Measurements from ENCODE around the gene XPNPEP1. TPM values are rescaled to one million over a fixed set of nuclear protein-coding genes. Genes with fewer than 3 reads are reported as not detected.

The XPNPEP1 gene
- total RNA-seq (2013) = 53.2 TPM
- polyA plus RNA-seq (10 to 100 TPM; 32.1 to 62.1 (median 38.4) TPM), polyA minus RNA-seq (95.5 and 125 TPM in 2 replicates), total RNA-seq (15.3 to 81.7 (median 61.9) reads per million in 11 experiments)

DNA sequence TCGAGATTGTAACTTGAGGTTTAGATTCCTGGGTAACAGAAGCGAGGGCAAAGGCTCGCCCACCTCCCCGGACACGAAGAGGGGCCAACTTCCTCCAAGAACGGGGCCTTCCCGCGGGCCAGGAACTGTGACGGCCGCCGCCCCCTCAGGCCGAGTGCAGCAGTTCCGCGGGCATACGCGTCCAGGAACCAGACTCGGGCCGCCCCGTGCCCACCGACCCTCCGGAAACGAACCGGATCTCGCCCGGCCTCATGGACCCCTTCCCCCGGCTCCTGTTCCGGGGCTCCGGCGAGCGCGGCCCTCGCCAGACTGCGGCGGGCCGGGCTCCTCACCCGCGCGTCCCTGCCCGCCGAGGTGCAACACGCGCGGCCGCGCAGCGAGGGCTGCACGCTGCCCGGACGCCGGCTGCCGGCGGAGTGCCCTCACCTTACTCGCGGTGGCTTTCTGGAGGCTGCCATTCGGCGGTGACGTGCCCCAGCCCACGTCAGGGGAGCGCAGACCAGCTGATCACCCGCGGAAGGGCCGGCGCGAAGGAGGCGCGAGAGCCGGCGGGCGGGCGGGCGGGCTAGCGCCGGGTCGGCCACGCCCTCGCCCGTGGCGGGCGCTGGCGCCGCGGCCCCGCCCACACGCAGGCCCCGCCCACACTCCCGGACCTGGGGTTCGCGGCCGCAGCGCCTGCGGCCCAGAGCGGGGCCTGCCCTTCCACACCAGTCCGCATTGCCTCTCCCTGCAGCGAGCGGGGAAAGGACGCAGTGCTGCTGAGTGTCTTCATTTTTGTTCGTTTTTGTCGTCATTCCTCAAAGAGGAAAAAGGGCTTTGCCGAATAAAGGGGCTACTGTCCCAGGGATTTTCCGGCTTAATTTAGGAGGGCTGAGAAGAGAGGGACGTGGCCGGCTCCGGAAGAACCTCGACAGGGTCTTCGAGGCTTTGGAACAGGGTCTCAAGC is at the start of gene XPNPEP1:
TSS of gene XPNPEP1 (minus strand) at position 536 of the 946 bp plus-strand sequence. CDS start at position 458, 78 bp downstream.
- Histone ChIP-seq H3K79me2 (ENCODE audit: insufficient read depth, low read length) (peaks cover 53% of the 10 kb centered on the region), H4K20me1 (ENCODE audit: insufficient read depth, low read length) (no peaks in the 10 kb centered on the region), H2AFZ (ENCODE audit: insufficient read depth, low read depth, low read length, poor library complexity, severe bottlenecking) (peak within 1 kb of the TSS; percentile 86), H3K9ac (ENCODE audit: insufficient read depth, low read length, poor library complexity, severe bottlenecking) (peak within 1 kb of the TSS; percentile 100), H3K36me3 (replicated peaks in 1 of 2; ENCODE audit: control insufficient read depth in 1 of 2, insufficient read depth in 2 of 2, low read length in 2 of 2) (no peaks in the 10 kb centered on the region), H3K4me1 (ENCODE audit: control insufficient read depth in 1 of 2, insufficient read depth in 2 of 2, low read length in 2 of 2) (peaks cover 21 to 28% of the 10 kb centered on the region in 2 donors), H3K4me2 (replicated peaks; ENCODE audit: extremely low read depth, low read length, poor library complexity, severe bottlenecking) (peak within 1 kb of the TSS; percentile 91), H3K9me3 (replicated peaks in 1 of 2; ENCODE audit: control insufficient read depth in 1 of 2, insufficient read depth in 1 of 2, low read length in 2 of 2) (no peaks in the 10 kb centered on the region), H3K4me3 (replicated peaks in 1 of 3; ENCODE audit: low read depth in 2 of 3, low read length in 3 of 3) (peak within 1 kb of the TSS; percentile 62 to 87 (median 87)), H3K27me3 (ENCODE audit: control insufficient read depth in 2 of 2, insufficient read depth in 2 of 2, low read length in 2 of 2) (no peaks in the 10 kb centered on the region), H3K27ac (ENCODE audit: low read depth in 1 of 2, low read length in 2 of 2) (peak within 1 kb of the TSS; percentile 74 to 97)
- peak; percentile 86 to 90 (median 86) for DNase-seq
- Mint-ChIP-seq H3K4me3 (peak within 1 kb of the TSS; percentile 83 to 91), H3K27ac (peak within 1 kb of the TSS; percentile 92 to 97 (median 95)), H3K9me3 (peaks cover 0 to 5% (median 0%) of the 10 kb centered on the region in 7 donors), H3K4me1 (peaks cover 43% of the 10 kb centered on the region), H3K36me3 (peaks cover 0 to 11% of the 10 kb centered on the region in 2 donors), H3K27me3 (ENCODE audit: low read depth in 3 of 3) (no peaks in the 10 kb centered on the region)
- intact Hi-C loops (cut with micrococcal nuclease) = loop anchor here in 1 of 2 donors (5.0 to 10.0 kb wide), 2 partner anchors 84 to 162 kb away; partner anchors contain the start of gene ADD3
- TF ChIP-seq, protein P1, sequence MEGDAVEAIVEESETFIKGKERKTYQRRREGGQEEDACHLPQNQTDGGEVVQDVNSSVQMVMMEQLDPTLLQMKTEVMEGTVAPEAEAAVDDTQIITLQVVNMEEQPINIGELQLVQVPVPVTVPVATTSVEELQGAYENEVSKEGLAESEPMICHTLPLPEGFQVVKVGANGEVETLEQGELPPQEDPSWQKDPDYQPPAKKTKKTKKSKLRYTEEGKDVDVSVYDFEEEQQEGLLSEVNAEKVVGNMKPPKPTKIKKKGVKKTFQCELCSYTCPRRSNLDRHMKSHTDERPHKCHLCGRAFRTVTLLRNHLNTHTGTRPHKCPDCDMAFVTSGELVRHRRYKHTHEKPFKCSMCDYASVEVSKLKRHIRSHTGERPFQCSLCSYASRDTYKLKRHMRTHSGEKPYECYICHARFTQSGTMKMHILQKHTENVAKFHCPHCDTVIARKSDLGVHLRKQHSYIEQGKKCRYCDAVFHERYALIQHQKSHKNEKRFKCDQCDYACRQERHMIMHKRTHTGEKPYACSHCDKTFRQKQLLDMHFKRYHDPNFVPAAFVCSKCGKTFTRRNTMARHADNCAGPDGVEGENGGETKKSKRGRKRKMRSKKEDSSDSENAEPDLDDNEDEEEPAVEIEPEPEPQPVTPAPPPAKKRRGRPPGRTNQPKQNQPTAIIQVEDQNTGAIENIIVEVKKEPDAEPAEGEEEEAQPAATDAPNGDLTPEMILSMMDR (IDR thresholded peaks at IDR 0.05) = no peak
- 2% methylated on average over 102 of the region's 105 CpGs for WGBS (ENCODE audit: insufficient coverage)

DNA sequence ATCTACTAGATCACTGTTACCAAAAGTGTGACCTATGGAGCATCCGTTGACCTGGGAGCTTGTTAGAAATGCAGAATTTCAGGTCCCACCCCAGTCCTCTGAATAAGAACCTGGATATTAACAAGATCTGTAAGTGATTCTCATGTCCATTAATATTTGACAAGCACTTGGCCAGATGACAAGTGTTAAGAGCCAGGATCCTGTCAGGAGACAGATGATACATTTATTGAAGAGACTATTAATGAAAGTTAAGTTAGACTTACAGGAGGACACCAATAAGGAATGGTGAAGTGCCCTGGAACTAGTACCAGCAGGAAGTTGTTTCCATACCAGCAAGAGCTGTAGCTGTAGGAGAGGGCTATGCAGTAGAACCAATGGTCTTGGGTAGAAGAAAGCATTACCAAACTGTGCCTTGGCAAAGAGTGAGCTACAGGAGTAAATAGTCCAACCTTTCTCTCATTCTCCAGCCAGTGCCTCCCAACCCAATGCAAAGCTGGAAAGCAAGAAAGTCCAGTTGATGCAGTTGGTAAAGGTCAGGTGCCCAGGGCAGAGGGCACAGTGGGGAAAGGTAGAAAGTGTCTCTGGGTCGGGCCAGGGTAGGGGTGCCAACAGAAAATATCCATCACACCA is 49.2 kb upstream of the XPNPEP1 start:
- H3K4me3 ChIP-seq (replicated peaks in 1 of 3; ENCODE audit: low read depth in 2 of 3, low read length in 3 of 3) = no peak overlapping the region
- H3K27ac ChIP-seq (ENCODE audit: low read depth in 1 of 2, low read length in 2 of 2) = no peak overlapping the region
- TF ChIP-seq, protein P1 (IDR thresholded peaks at IDR 0.05) = no peak
- no peaks in the 10 kb centered on the region for H3K4me1 ChIP-seq (ENCODE audit: control insufficient read depth in 1 of 2, insufficient read depth in 2 of 2, low read length in 2 of 2)
- H3K9ac ChIP-seq (ENCODE audit: insufficient read depth, low read length, poor library complexity, severe bottlenecking) = no peak overlapping the region
- no peaks in the 10 kb centered on the region for H3K36me3 Mint-ChIP-seq
- H3K36me3 ChIP-seq (replicated peaks in 1 of 2; ENCODE audit: control insufficient read depth in 1 of 2, insufficient read depth in 2 of 2, low read length in 2 of 2) = no peaks in the 10 kb centered on the region
- WGBS (ENCODE audit: insufficient coverage) = no CpG with 5 or more reads among the region's 2 CpGs
- DNase-seq = no peak
- H3K9me3 ChIP-seq (replicated peaks in 1 of 2; ENCODE audit: control insufficient read depth in 1 of 2, insufficient read depth in 1 of 2, low read length in 2 of 2) = no peaks in the 10 kb centered on the region
- intact Hi-C loops (cut with micrococcal nuclease) = no loop called here
- H3K4me3 Mint-ChIP-seq = no peak overlapping the region
- no peaks in the 10 kb centered on the region for H4K20me1 ChIP-seq (ENCODE audit: insufficient read depth, low read length)
- H3K79me2 ChIP-seq (ENCODE audit: insufficient read depth, low read length) = no peaks in the 10 kb centered on the region
- no peak overlapping the region for H3K27ac Mint-ChIP-seq
- H2AFZ ChIP-seq (ENCODE audit: insufficient read depth, low read depth, low read length, poor library complexity, severe bottlenecking) = no peak overlapping the region
- peaks cover 0 to 3% (median 1%) of the 10 kb centered on the region in 3 donors for H3K27me3 Mint-ChIP-seq (ENCODE audit: low read depth in 3 of 3)
- no peaks in the 10 kb centered on the region for H3K9me3 Mint-ChIP-seq
- H3K4me1 Mint-ChIP-seq = peaks cover 4% of the 10 kb centered on the region
- no peaks in the 10 kb centered on the region for H3K27me3 ChIP-seq (ENCODE audit: control insufficient read depth in 2 of 2, insufficient read depth in 2 of 2, low read length in 2 of 2)
- H3K4me2 ChIP-seq (replicated peaks; ENCODE audit: extremely low read depth, low read length, poor library complexity, severe bottlenecking) = no peak overlapping the region
